ENCODE data around the gene HOXB3. TPM values are rescaled to one million over a fixed set of nuclear protein-coding genes. Genes with fewer than 3 reads are reported as not detected.

HOXB3 gene
- total RNA-seq, 4 donors from 2014 or later: 37.0 to 89.3 (median 65.4) TPM

GRCh38 chr17:48551596-48552465, 38.2 kb downstream of the HOXB3 start:
- H3K4me3 ChIP-seq: peak overlapping the region in 1 of 4 donors; percentile 6

GRCh38 chr17:48551214-48551555, 38.9 kb downstream of the HOXB3 start:
- Histone ChIP-seq H3K36me3 (peaks cover 0 to 23% (median 3%) of the 10 kb centered on the region in 3 donors), H3K4me1 (peaks cover 0 to 53% (median 0%) of the 10 kb centered on the region in 4 donors), H3K27ac (peak overlapping the region; percentile 42 to 96 (median 63)), H3K9me3 (no peaks in the 10 kb centered on the region), H3K4me3 (peak overlapping the region in 1 of 4 donors; percentile 10), H3K27me3 (no peaks in the 10 kb centered on the region)
- TF ChIP-seq POLR2A (IDR thresholded peaks at IDR 0.05) (no peak), CTCF (IDR thresholded peaks at IDR 0.05) (no peak)
- no peak for DNase-seq

More at GRCh38 chr17:48551596-48552465, 38.2 kb downstream of the HOXB3 start:
- Histone ChIP-seq H3K4me1 (peaks cover 0 to 53% (median 0%) of the 10 kb centered on the region in 4 donors), H3K36me3 (peaks cover 0 to 23% (median 3%) of the 10 kb centered on the region in 3 donors), H3K27me3 (no peaks in the 10 kb centered on the region), H3K9me3 (no peaks in the 10 kb centered on the region), H3K27ac (peak overlapping the region; percentile 38 to 96 (median 63))
- no peak for TF ChIP-seq CTCF (IDR thresholded peaks at IDR 0.05)
- no peak for TF ChIP-seq POLR2A (IDR thresholded peaks at IDR 0.05)
- no peak for DNase-seq

GRCh38 chr17:48550502-48551213, 39.4 kb downstream of the HOXB3 start:
- H3K27me3 ChIP-seq: no peaks in the 10 kb centered on the region
- DNase-seq: no peak
- TF ChIP-seq CTCF (IDR thresholded peaks at IDR 0.05) (no peak), POLR2A (IDR thresholded peaks at IDR 0.05) (no peak)
- H3K36me3 ChIP-seq: peaks cover 0 to 23% (median 3%) of the 10 kb centered on the region in 3 donors
- peaks cover 0 to 53% (median 0%) of the 10 kb centered on the region in 4 donors for H3K4me1 ChIP-seq
- no peaks in the 10 kb centered on the region for H3K9me3 ChIP-seq
- H3K27ac ChIP-seq: peak overlapping the region; percentile 42 to 96 (median 63)
- peak overlapping the region in 1 of 4 donors; percentile 10 for H3K4me3 ChIP-seq

- peak overlapping the region in 1 of 4 donors; percentile 10 for H3K4me3 ChIP-seq
- DNase-seq: no peak
- H3K27ac ChIP-seq: peak overlapping the region; percentile 42 to 96 (median 63)
- peaks cover 0 to 23% (median 3%) of the 10 kb centered on the region in 3 donors for H3K36me3 ChIP-seq
- TF ChIP-seq POLR2A (IDR thresholded peaks at IDR 0.05) (no peak), CTCF (IDR thresholded peaks at IDR 0.05) (no peak)
- H3K9me3 ChIP-seq: no peaks in the 10 kb centered on the region
- H3K27me3 ChIP-seq: no peaks in the 10 kb centered on the region
- peaks cover 0 to 48% (median 0%) of the 10 kb centered on the region in 4 donors for H3K4me1 ChIP-seq
Measured at GRCh38 chr17:48549914-48550501, 40.0 kb downstream of the HOXB3 start.

GRCh38 chr17:48549281-48549630, 40.8 kb downstream of the HOXB3 start:
- H3K4me1 ChIP-seq: peaks cover 0 to 46% (median 0%) of the 10 kb centered on the region in 4 donors
- no peak overlapping the region for H3K4me3 ChIP-seq
- H3K27ac ChIP-seq: peak overlapping the region in 2 of 4 donors; percentile 33 to 96
- peaks cover 0 to 23% (median 3%) of the 10 kb centered on the region in 3 donors for H3K36me3 ChIP-seq
- TF ChIP-seq CTCF (IDR thresholded peaks at IDR 0.05) (no peak), POLR2A (IDR thresholded peaks at IDR 0.05) (no peak)
- no peaks in the 10 kb centered on the region for H3K9me3 ChIP-seq
- DNase-seq: no peak
- H3K27me3 ChIP-seq: no peaks in the 10 kb centered on the region

Data from Peyer's patch (tissue), 4 donors.